Upper lobe of left lung (tissue), 6 donors: ENCODE results near the gene TBCD. TPM values are rescaled to one million over a fixed set of nuclear protein-coding genes. Genes with fewer than 3 reads are reported as not detected.

Experiments
- ATAC-seq, 2 donors: fragments of 200-7000 bp; cut with Tn5 transposase; one replicate each; pipeline ENCODE4 v1.9.1; 2022; ENCODE audit warnings: mild to moderate bottlenecking in 2 of 2, moderate library complexity in 2 of 2; ENCODE audit not compliant: low FRiP score in 2 of 2
- DNase-seq, 2 donors: peaks; one replicate each; pipeline ENCODE4 v3.0.0-alpha.2; 2019 to 2020
- H3K27ac ChIP-seq, 4 donors: fragments of 200-600 bp; sonication (generic); one replicate each; pipeline ENCODE4 v1.5.1; 2016 to 2019
- H3K27me3 ChIP-seq, 4 donors: fragments of 200-600 bp; sonication (generic); one replicate each; pipeline ENCODE4 v1.5.1; 2017 to 2019
- H3K36me3 ChIP-seq, 4 donors: fragments of 200-600 bp; sonication (generic); one replicate each; pipeline ENCODE4 v1.5.1; 2016 to 2019
- H3K4me1 ChIP-seq, 4 donors: fragments of 200-600 bp; sonication (generic); one replicate each; pipeline ENCODE4 v1.5.1; 2018 to 2019
- H3K4me3 ChIP-seq, 4 donors: fragments of 200-600 bp; sonication (generic); one replicate each; pipeline ENCODE4 v1.5.1; 2017 to 2019; ENCODE audit warnings: mild to moderate bottlenecking in 2 of 4, moderate library complexity in 1 of 4
- H3K9me3 ChIP-seq, 4 donors: fragments of 200-600 bp; sonication (generic); one replicate each; pipeline ENCODE4 v1.5.1; 2018 to 2019
- CTCF ChIP-seq, 6 experiments: fragments of 450-650 bp in 4 of 6; fragments of 200-600 bp in 2 of 6; sonication (generic) in 2 of 6; IDR thresholded peaks; one replicate each; pipeline ENCODE4 v1.5.1; 2016 to 2019; ENCODE audit warnings: antibody characterized with exemption in 6 of 6
- EP300 ChIP-seq, 4 donors: sonication (generic); formaldehyde crosslinking; IDR thresholded peaks; one replicate each; pipeline ENCODE4 v1.5.1; 2017; ENCODE audit warnings: antibody characterized with exemption in 4 of 4, control low read depth in 2 of 4
- POLR2A ChIP-seq, 4 donors: fragments of 450-650 bp; IDR thresholded peaks; one replicate each; pipeline ENCODE4 v1.5.1; 2016 to 2017; ENCODE audit warnings: antibody characterized with exemption in 4 of 4, mild to moderate bottlenecking in 2 of 4
- POLR2AphosphoS5 ChIP-seq, 2 donors: sonication (generic); formaldehyde crosslinking; IDR thresholded peaks; one replicate each; pipeline ENCODE4 v1.5.1; 2017; ENCODE audit warnings: antibody characterized with exemption in 2 of 2
- WGBS, 2 donors: methylation state at CpG; one replicate each; pipeline ENCODE4 v1.1.5; 2017 to 2018; 5-methylcytosine and 5-hydroxymethylcytosine counted together
- total RNA-seq, 6 donors: library from RNA; depleted of rRNA in 4 of 6; stranded (reverse); fragments of >200 nt in 4 of 6; gene quantifications; one replicate each; pipeline versions ENCODE4 v1.1.0 to v1.2.1, GENCODE V29; 2016 to 2021
- donor health status: DM: no; HTN: no; CAD: no; lungs with moderate emphysema.
- donor health status: DM: no; HTN: yes; CAD: no; lungs with severe emphysema.

The TBCD gene
- total RNA-seq, 6 donors from 2014 or later, result 71.3 to 262 (median 104) TPM

- H3K4me1 ChIP-seq, result no peaks in the 10 kb centered on the region
- peaks cover 9 to 21% (median 16%) of the 10 kb centered on the region in 4 donors for H3K9me3 ChIP-seq
- H3K27ac ChIP-seq, result no peak overlapping the region
- no peak for DNase-seq
- H3K27me3 ChIP-seq, result no peaks in the 10 kb centered on the region
- H3K4me3 ChIP-seq, result no peak overlapping the region
- TF ChIP-seq CTCF (IDR thresholded peaks at IDR 0.05), result no peak
- TF ChIP-seq POLR2A (IDR thresholded peaks at IDR 0.05), result no peak
- TF ChIP-seq POLR2AphosphoS5 (IDR thresholded peaks at IDR 0.05), result no peak
- TF ChIP-seq EP300 (IDR thresholded peaks at IDR 0.05), result no peak
- peaks cover 16 to 50% (median 44%) of the 10 kb centered on the region in 4 donors for H3K36me3 ChIP-seq
- ATAC-seq, result no peak
Observed at GRCh38 chr17:82944990-82945389, 193.1 kb downstream of the TBCD start.

- H3K4me1 ChIP-seq, result no peaks in the 10 kb centered on the region
- no peak overlapping the region for H3K4me3 ChIP-seq
Observed at GRCh38 chr17:82946081-82946480, 194.2 kb downstream of the TBCD start.

GRCh38 chr17:82947051-82947991, 195.5 kb downstream of the TBCD start:
- Histone ChIP-seq H3K36me3 (peaks cover 11 to 28% (median 24%) of the 10 kb centered on the region in 4 donors), H3K27me3 (no peaks in the 10 kb centered on the region), H3K27ac (no peak overlapping the region), H3K9me3 (peaks cover 9 to 21% (median 16%) of the 10 kb centered on the region in 4 donors), H3K4me3 (no peak overlapping the region), H3K4me1 (no peaks in the 10 kb centered on the region)
- DNase-seq (peak; percentile 11 to 31), ATAC-seq (peak in 1 of 2 donors; percentile 9)
- WGBS, 2 donors, result 96% methylated on average over 7 to 11 of the region's 11 CpGs
- no peak for TF ChIP-seq EP300 (IDR thresholded peaks at IDR 0.05)
- no peak for TF ChIP-seq POLR2A (IDR thresholded peaks at IDR 0.05)
- TF ChIP-seq POLR2AphosphoS5 (IDR thresholded peaks at IDR 0.05), result no peak

More at GRCh38 chr17:82946081-82946480, 194.2 kb downstream of the TBCD start:
- DNase-seq (no peak), ATAC-seq (no peak)
- no peak for TF ChIP-seq EP300 (IDR thresholded peaks at IDR 0.05)
- no peak for TF ChIP-seq CTCF (IDR thresholded peaks at IDR 0.05)
- no peak for TF ChIP-seq POLR2AphosphoS5 (IDR thresholded peaks at IDR 0.05)
- no peak for TF ChIP-seq POLR2A (IDR thresholded peaks at IDR 0.05)
- Histone ChIP-seq H3K36me3 (peaks cover 16 to 40% (median 36%) of the 10 kb centered on the region in 4 donors), H3K27ac (no peak overlapping the region), H3K27me3 (no peaks in the 10 kb centered on the region), H3K9me3 (peaks cover 9 to 21% (median 16%) of the 10 kb centered on the region in 4 donors)

- DNase-seq (peak; percentile 12 to 55), ATAC-seq (peak in 1 of 2 donors; percentile 49)
- no peaks in the 10 kb centered on the region for H3K4me1 ChIP-seq
- H3K4me3 ChIP-seq, result no peak overlapping the region
- H3K27ac ChIP-seq, result no peak overlapping the region
- H3K9me3 ChIP-seq, result peaks cover 9 to 21% (median 16%) of the 10 kb centered on the region in 4 donors
- H3K27me3 ChIP-seq, result no peaks in the 10 kb centered on the region
- peaks cover 6 to 20% (median 16%) of the 10 kb centered on the region in 4 donors for H3K36me3 ChIP-seq
- TF ChIP-seq EP300 (IDR thresholded peaks at IDR 0.05) (no peak), POLR2A (IDR thresholded peaks at IDR 0.05) (no peak), CTCF (IDR thresholded peaks at IDR 0.05) (no peak), POLR2AphosphoS5 (IDR thresholded peaks at IDR 0.05) (no peak)
- WGBS, 2 donors, result 92 to 93% methylated on average over 14 to 17 of the region's 18 CpGs
Observed at GRCh38 chr17:82948081-82948511, 196.2 kb downstream of the TBCD start.

- Histone ChIP-seq H3K27ac (no peak overlapping the region), H3K9me3 (peaks cover 9 to 21% (median 16%) of the 10 kb centered on the region in 4 donors), H3K4me3 (no peak overlapping the region), H3K36me3 (peaks cover 0 to 11% (median 7%) of the 10 kb centered on the region in 4 donors), H3K4me1 (no peaks in the 10 kb centered on the region), H3K27me3 (no peaks in the 10 kb centered on the region)
- TF ChIP-seq POLR2AphosphoS5 (IDR thresholded peaks at IDR 0.05), result no peak
- TF ChIP-seq EP300 (IDR thresholded peaks at IDR 0.05), result no peak
- no peak for TF ChIP-seq POLR2A (IDR thresholded peaks at IDR 0.05)
- no peak for TF ChIP-seq CTCF (IDR thresholded peaks at IDR 0.05)
- DNase-seq (peak in 1 of 2 donors; percentile 10), ATAC-seq (no peak)
- WGBS, 2 donors, result 97 to 99% methylated on average over 5 of the region's 5 CpGs
Observed at GRCh38 chr17:82948957-82949356, 197.1 kb downstream of the TBCD start.
